Measurements from ENCODE around the gene PRKCH.

GRCh38 chr14:61502459-61503093, 181.2 kb downstream of the PRKCH start:
- TF ChIP-seq CTCF (IDR thresholded peaks at IDR 0.05) (no peak), POLR2A (IDR thresholded peaks at IDR 0.05) (no peak)
